Activated T-helper 1 cell treated with anti-CD3 and anti-CD28 coated beads, Interleukin-12 subunit alpha, Interleukin-12 subunit beta, Interleukin-2, Interleukin-4 antibody, amounts not matched to agents 30 ng/mL and 10 ng/mL and 1 ng/mL, durations not matched to agents 14 hours and 24 hours and 36 hours (primary cell): Measurements from ENCODE around the gene SERPINB8. TPM values are rescaled to one million over a fixed set of nuclear protein-coding genes. Genes with fewer than 3 reads are reported as not detected.

Source experiments
- DNase-seq: peaks from one replicate; pipeline ENCODE4 v3.0.0; 2021; ENCODE audit warnings: low spot score
- H3K27ac Mint-ChIP-seq: one replicate; pipeline ENCODE4 v1.8.0; 2021; ENCODE audit warnings: mild to moderate bottlenecking, mixed read lengths
- H3K27me3 Mint-ChIP-seq: one replicate; pipeline ENCODE4 v1.8.0; 2022; ENCODE audit warnings: mild to moderate bottlenecking, moderate library complexity, mixed read lengths; ENCODE audit not compliant: insufficient read depth
- H3K36me3 Mint-ChIP-seq: one replicate; pipeline ENCODE4 v1.8.0; 2021; ENCODE audit warnings: low read depth, mixed read lengths
- H3K4me1 Mint-ChIP-seq: one replicate; pipeline ENCODE4 v1.8.0; 2021; ENCODE audit warnings: low read depth, mixed read lengths
- H3K4me3 Mint-ChIP-seq: one replicate; pipeline ENCODE4 v1.8.0; 2021; ENCODE audit warnings: mild to moderate bottlenecking, moderate library complexity, mixed read lengths
- H3K9me3 Mint-ChIP-seq: one replicate; pipeline ENCODE4 v1.8.0; 2021; ENCODE audit warnings: mixed read lengths
- intact Hi-C: fragments of 100-400 bp; cut with micrococcal nuclease; formaldehyde crosslinking; loops from one replicate; pipeline ENCODE4 v1.15.1; 2024
- total RNA-seq: library from RNA; stranded (reverse); gene quantifications from 2 replicates; pipeline ENCODE4 v1.2.3, GENCODE V29; 2022

SERPINB8 gene
- total RNA-seq, 1 donor from 2014 or later = 22.8 TPM

GRCh38 chr18:63972002-63972376, 2.1 kb downstream of the SERPINB8 start:
- Mint-ChIP-seq H3K4me1 (peaks cover 55% of the 10 kb centered on the region), H3K9me3 (no peaks in the 10 kb centered on the region), H3K36me3 (peaks cover 11% of the 10 kb centered on the region), H3K4me3 (peak overlapping the region; percentile 97), H3K27me3 (no peaks in the 10 kb centered on the region), H3K27ac (no peak overlapping the region)
- no peak for DNase-seq
- intact Hi-C loops = loop anchor here (5.0 kb wide), 1 partner anchor 35 kb away; no protein-coding TSS in a partner anchor

GRCh38 chr18:63974991-63975390, 5.1 kb downstream of the SERPINB8 start:
- H3K27me3 Mint-ChIP-seq = no peaks in the 10 kb centered on the region
- H3K4me3 Mint-ChIP-seq = no peak overlapping the region
- no peak overlapping the region for H3K27ac Mint-ChIP-seq
- peaks cover 3% of the 10 kb centered on the region for H3K36me3 Mint-ChIP-seq
- intact Hi-C loops = loop anchor here (5.0 kb wide), 1 partner anchor 38 kb away; no protein-coding TSS in a partner anchor
- H3K4me1 Mint-ChIP-seq = peaks cover 53% of the 10 kb centered on the region
- DNase-seq = no peak
- no peaks in the 10 kb centered on the region for H3K9me3 Mint-ChIP-seq

DNA sequence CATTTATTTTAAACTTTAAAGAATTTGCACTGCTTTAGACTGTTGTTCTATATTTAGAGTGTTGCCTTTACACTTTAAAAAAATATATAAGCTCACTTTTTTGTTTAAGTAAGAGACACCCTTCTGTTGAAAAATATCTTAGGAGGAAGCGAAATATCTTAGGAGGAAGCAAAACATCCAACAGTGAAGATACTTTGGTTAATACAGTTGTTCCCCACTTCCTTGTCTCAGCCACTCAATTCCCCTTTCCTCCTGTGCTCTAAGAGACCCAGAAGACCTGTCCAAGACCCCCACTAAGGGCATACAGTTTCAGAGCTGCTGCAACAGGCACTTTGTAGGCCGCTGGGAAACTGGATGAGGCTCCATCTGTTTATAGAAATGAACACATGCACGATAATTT, 5.7 kb downstream of the SERPINB8 start:
- no peaks in the 10 kb centered on the region for H3K9me3 Mint-ChIP-seq
- intact Hi-C loops = no loop called here
- no peaks in the 10 kb centered on the region for H3K27me3 Mint-ChIP-seq
- no peak for DNase-seq
- H3K27ac Mint-ChIP-seq = no peak overlapping the region
- H3K4me1 Mint-ChIP-seq = peaks cover 56% of the 10 kb centered on the region
- H3K36me3 Mint-ChIP-seq = peaks cover 6% of the 10 kb centered on the region
- no peak overlapping the region for H3K4me3 Mint-ChIP-seq

DNA sequence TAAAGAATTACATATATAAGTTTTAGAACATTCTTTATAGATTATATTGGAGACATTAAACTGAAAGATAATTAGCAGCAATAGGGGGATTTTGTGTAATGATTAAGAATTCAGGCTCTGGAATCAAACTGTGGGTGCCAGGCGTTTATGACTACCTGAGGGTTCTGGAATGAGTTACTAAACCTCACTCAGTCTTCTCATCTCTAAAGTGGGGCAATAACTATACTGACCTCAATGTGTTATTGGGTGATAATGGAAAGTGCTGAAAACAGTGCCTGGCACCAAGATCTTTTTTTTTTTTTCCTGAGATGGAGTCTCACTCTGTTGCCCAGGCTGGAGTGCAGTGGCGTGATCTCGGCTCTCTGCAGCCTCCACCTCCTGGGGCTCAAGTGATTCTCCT, 7.2 kb downstream of the SERPINB8 start:
- peaks cover 56% of the 10 kb centered on the region for H3K4me1 Mint-ChIP-seq
- intact Hi-C loops = no loop called here
- no peak for DNase-seq
- no peaks in the 10 kb centered on the region for H3K27me3 Mint-ChIP-seq
- H3K9me3 Mint-ChIP-seq = no peaks in the 10 kb centered on the region
- peaks cover 18% of the 10 kb centered on the region for H3K36me3 Mint-ChIP-seq
- no peak overlapping the region for H3K27ac Mint-ChIP-seq
- no peak overlapping the region for H3K4me3 Mint-ChIP-seq

GRCh38 chr18:63979409-63979920, 9.6 kb downstream of the SERPINB8 start:
- DNase-seq = peak; percentile 19
- Mint-ChIP-seq H3K36me3 (peaks cover 32% of the 10 kb centered on the region), H3K27ac (peak overlapping the region; percentile 20), H3K27me3 (no peaks in the 10 kb centered on the region), H3K9me3 (no peaks in the 10 kb centered on the region), H3K4me3 (no peak overlapping the region), H3K4me1 (peaks cover 40% of the 10 kb centered on the region)
- intact Hi-C loops = loop anchor here (1.0 kb wide), 6 partner anchors 9 to 461 kb away; partner anchors contain the start of gene SERPINB8

GRCh38 chr18:63980027-63980426, 10.1 kb downstream of the SERPINB8 start:
- intact Hi-C loops = no loop called here
- H3K27ac Mint-ChIP-seq = no peak overlapping the region
- H3K4me3 Mint-ChIP-seq = no peak overlapping the region
- no peaks in the 10 kb centered on the region for H3K27me3 Mint-ChIP-seq
- no peak for DNase-seq
- peaks cover 34% of the 10 kb centered on the region for H3K4me1 Mint-ChIP-seq
- H3K36me3 Mint-ChIP-seq = peaks cover 36% of the 10 kb centered on the region
- no peaks in the 10 kb centered on the region for H3K9me3 Mint-ChIP-seq

- Mint-ChIP-seq H3K27me3 (no peaks in the 10 kb centered on the region), H3K4me1 (peaks cover 31% of the 10 kb centered on the region), H3K4me3 (no peak overlapping the region), H3K27ac (no peak overlapping the region), H3K9me3 (no peaks in the 10 kb centered on the region), H3K36me3 (peaks cover 39% of the 10 kb centered on the region)
- no peak for DNase-seq
- intact Hi-C loops = no loop called here
Measured at GRCh38 chr18:63980896-63981460, 11.1 kb downstream of the SERPINB8 start.

- no peak overlapping the region for H3K27ac Mint-ChIP-seq
- H3K27me3 Mint-ChIP-seq = no peaks in the 10 kb centered on the region
Measured at GRCh38 chr18:63981719-63982118, 11.8 kb downstream of the SERPINB8 start.

DNA sequence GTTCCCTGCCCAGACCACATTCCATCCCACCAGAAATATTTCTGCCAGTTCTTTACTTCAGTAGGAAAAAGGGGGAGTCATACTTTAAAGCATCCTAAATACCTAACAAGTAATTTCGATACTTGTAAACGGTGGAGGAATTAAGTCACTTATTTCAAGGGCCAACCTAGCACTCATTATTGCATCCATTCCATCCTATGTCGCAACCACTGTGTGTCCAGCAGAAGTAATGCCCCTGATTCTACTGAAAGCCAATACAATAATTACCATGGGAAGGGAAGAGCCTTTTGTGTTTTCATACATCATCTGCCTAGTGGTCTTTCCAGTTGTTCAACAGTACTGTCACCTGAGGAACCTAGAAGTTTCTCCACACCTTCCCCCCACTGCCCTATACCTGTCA, 12.5 kb downstream of the SERPINB8 start:
- Mint-ChIP-seq H3K4me1 (peaks cover 31% of the 10 kb centered on the region), H3K4me3 (no peak overlapping the region), H3K36me3 (peaks cover 39% of the 10 kb centered on the region), H3K9me3 (no peaks in the 10 kb centered on the region), H3K27me3 (no peaks in the 10 kb centered on the region), H3K27ac (no peak overlapping the region)
- intact Hi-C loops = no loop called here
- DNase-seq = no peak

More at GRCh38 chr18:63981719-63982118, 11.8 kb downstream of the SERPINB8 start:
- Mint-ChIP-seq H3K4me3 (no peak overlapping the region), H3K9me3 (no peaks in the 10 kb centered on the region), H3K4me1 (peaks cover 31% of the 10 kb centered on the region), H3K36me3 (peaks cover 39% of the 10 kb centered on the region)
- DNase-seq = no peak
- intact Hi-C loops = no loop called here

GRCh38 chr18:63986885-63987284, 17.0 kb downstream of the SERPINB8 start:
- intact Hi-C loops = no loop called here
- H3K4me3 Mint-ChIP-seq = no peak overlapping the region
- H3K4me1 Mint-ChIP-seq = peaks cover 3% of the 10 kb centered on the region
- no peak overlapping the region for H3K27ac Mint-ChIP-seq
- H3K9me3 Mint-ChIP-seq = no peaks in the 10 kb centered on the region
- DNase-seq = no peak
- no peaks in the 10 kb centered on the region for H3K27me3 Mint-ChIP-seq
- peaks cover 31% of the 10 kb centered on the region for H3K36me3 Mint-ChIP-seq

DNA sequence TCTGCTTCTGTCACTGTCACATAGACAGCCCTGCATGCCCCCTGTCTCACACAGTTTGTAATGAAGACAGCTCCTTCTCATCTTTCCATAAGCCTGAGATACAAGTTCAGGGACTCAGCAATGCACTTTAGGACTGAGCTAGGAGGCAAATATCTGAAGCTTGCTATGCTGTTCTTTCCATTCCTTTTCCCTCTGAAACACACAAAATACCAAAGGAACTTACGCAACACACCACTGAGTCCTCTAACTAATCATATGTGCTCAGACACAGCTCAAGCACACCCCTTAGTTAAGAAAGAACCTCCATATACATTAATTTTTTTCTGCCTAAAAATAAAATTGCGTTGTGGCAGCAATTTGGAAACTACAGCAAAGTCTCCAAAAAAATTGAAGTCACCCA, 17.9 kb downstream of the SERPINB8 start:
- Mint-ChIP-seq H3K27ac (no peak overlapping the region), H3K4me1 (no peaks in the 10 kb centered on the region), H3K4me3 (no peak overlapping the region), H3K36me3 (peaks cover 23% of the 10 kb centered on the region), H3K9me3 (no peaks in the 10 kb centered on the region), H3K27me3 (no peaks in the 10 kb centered on the region)
- DNase-seq = no peak
- intact Hi-C loops = no loop called here

DNA sequence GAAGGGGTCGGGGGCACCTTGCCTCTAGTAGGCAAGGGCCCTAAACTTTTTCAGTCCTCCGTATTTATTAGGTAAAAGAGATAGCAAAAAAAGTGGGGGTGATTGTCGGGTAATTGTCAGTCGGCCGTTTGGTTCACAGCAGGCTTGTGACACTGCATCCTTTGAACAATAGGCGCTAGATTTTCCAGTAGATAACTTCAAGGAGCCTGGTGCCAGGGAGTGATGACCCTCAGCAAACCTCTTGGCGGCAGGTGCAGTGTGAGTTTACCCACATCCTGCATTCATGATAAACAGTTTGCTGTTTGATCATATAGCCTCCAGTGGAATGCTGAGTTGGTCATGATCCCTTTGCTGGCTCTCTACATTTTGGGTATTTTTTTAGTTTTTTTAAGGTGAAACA, 22.9 kb downstream of the SERPINB8 start:
- H3K4me1 Mint-ChIP-seq = no peaks in the 10 kb centered on the region
- intact Hi-C loops = no loop called here
- no peak for DNase-seq
- peaks cover 5% of the 10 kb centered on the region for H3K9me3 Mint-ChIP-seq
- H3K4me3 Mint-ChIP-seq = no peak overlapping the region
- H3K36me3 Mint-ChIP-seq = peaks cover 7% of the 10 kb centered on the region
- H3K27me3 Mint-ChIP-seq = no peaks in the 10 kb centered on the region
- no peak overlapping the region for H3K27ac Mint-ChIP-seq

DNA sequence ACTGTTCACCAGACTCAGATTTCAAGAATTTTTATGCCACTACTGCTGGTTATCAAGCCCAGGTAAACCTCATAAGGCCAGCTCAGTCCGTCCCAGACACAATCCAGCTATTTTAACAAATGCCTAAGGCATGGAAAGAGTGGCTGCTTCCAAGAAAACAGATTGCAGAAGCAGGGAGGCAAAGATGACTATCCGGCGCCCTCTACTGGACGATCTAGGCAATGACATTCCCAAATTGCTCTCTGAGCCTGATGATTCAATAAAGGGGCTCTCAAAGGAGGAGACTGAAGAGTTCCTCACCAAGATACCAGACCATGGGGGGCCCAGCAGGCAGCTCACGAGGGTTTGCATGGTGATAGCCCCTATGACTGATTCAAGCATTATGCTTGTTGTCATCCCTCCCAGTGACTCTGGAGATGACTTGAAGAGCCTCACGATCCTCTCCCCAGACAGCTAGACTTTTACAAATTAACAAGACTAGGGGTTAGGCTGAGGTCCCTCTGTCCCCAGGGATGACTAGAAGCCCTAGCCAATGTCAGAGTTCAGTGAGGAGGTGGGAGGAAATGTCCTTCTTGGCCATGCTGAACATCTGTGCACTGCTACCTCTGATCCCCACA, 25.0 kb downstream of the SERPINB8 start:
- Mint-ChIP-seq H3K27ac (no peak overlapping the region), H3K4me3 (no peak overlapping the region), H3K9me3 (peaks cover 5% of the 10 kb centered on the region), H3K4me1 (no peaks in the 10 kb centered on the region), H3K36me3 (peaks cover 4% of the 10 kb centered on the region), H3K27me3 (no peaks in the 10 kb centered on the region)
- intact Hi-C loops = loop anchor here (1.0 to 2.0 kb wide), 2 partner anchors 32 to 476 kb away; no protein-coding TSS in a partner anchor
- peak; percentile 12 for DNase-seq
